ENCODE results near the gene TRABD2B.

DNA sequence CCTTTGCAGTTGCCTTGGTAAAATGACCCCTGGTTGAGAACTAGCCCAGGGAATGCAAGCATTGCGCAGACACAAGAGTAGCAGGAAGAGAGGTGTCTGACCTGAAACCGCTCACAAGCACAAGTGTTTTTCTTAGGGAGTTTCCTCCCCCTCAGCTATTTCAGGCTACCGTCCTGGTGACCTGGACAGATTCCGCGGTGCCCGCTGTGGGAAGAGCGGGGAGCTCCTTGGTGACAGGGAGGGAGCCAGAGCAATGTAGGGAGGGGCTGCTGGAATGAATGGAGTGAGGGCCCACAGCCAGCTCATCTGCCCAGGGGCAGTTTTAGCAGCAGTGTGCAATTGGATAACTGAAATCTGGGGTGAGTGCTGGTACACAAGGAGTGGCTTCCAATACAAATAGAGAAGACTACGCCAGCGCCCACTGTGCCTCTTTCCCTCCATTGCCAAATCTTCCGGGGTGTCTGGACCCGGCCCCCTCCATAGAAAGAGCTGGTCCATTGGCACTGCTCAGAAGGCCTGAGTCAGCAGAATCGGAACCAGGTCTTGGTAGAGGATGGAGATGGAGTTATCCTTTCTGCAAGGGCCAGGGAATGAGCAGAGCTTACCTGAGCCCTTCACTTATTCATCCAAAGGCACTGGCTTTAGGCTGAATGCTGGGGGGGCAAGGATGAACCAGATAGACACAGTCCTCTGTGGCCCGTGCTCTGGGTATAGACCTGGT lies 82.8 kb downstream of the TRABD2B start:
- TF ChIP-seq, protein P1, sequence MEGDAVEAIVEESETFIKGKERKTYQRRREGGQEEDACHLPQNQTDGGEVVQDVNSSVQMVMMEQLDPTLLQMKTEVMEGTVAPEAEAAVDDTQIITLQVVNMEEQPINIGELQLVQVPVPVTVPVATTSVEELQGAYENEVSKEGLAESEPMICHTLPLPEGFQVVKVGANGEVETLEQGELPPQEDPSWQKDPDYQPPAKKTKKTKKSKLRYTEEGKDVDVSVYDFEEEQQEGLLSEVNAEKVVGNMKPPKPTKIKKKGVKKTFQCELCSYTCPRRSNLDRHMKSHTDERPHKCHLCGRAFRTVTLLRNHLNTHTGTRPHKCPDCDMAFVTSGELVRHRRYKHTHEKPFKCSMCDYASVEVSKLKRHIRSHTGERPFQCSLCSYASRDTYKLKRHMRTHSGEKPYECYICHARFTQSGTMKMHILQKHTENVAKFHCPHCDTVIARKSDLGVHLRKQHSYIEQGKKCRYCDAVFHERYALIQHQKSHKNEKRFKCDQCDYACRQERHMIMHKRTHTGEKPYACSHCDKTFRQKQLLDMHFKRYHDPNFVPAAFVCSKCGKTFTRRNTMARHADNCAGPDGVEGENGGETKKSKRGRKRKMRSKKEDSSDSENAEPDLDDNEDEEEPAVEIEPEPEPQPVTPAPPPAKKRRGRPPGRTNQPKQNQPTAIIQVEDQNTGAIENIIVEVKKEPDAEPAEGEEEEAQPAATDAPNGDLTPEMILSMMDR (conservative IDR thresholded peaks at IDR 0.05 in 1 of 2, IDR thresholded peaks at IDR 0.05 in 1 of 2; ENCODE audit: low read depth in 1 of 2, low read length in 2 of 2), result no peak
- TF ChIP-seq EZH2 (IDR thresholded peaks at IDR 0.05; ENCODE audit: low read length, missing control alignments), result no peak
